ENCODE measurements around the gene SLC35G3.
"Not testable (repeated sequence)": the region's sequence is repeated elsewhere in the genome, so short reads cannot be mapped to it uniquely, and the experiment has no call there.

The SLC35G3 gene

DNA sequence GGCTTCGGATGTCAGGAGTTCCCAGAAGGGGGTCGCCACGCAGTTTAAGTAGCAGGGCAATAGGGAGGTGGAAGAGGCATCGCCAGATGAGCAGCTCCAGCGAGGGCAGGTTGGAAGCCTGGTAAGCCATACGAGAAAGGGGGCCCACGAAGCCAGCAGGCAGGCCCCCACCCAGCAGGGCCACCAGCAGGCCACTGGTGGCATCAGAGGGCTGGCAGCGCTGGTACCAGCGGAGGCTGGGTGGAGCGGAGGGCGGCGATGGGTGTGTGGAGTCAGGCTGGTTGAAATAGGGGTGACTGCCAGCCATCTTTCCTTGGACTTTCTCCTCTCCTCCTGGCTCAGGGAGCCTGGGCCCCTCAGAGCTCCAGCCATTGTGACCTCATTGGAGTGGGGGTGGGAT lies at the start of gene SLC35G3:
Gene SLC35G3, minus strand, starts transcription at position 393 of the 400 bp plus-strand sequence. Its CDS starts 86 bp downstream, at position 307.
- in situ Hi-C loops (cut with HindIII; ENCODE audit: low sequenced_read_pairs), result loop anchor here (25.0 kb wide), 1 partner anchor 318 kb away; no protein-coding TSS in a partner anchor

DNA sequence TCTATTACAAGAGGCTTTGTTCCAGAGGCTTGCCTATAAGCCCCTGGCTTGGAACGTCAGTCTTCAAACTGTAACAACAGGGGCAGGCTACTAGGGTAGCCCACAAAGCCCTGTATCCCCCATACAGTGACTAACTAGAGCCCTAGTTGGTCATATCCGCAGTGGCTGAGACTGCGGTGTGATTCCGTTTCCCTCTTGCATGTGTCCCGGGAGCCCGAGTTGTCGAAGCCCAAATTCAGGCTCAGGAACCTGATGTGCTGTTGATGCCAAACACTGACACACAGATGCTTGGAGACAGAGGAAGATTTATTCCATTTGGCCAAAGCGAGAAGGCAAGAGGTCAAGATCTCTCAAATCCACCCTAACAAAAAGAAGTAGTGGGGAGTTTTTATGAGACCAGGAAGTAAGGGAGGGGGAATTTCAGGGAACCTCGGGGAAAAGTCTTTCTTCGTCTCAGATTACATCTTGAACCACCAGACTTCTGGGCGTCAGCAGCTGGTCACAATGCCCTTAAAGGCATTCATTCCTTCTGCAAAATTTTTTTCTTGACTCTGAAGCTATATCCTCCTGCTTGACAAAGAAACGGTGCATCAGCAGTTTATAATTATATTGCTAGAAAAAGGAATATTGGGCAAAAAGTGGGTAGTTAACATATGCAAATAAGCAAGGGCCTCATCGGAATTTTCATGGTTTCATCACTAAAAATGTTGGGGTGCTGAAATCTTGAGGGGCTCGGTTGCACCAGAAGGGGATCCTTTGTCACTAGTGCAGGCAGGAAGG lies 49.6 kb upstream of the SLC35G3 start:
- in situ Hi-C loops (cut with HindIII; ENCODE audit: low sequenced_read_pairs), result no loop called here

DNA sequence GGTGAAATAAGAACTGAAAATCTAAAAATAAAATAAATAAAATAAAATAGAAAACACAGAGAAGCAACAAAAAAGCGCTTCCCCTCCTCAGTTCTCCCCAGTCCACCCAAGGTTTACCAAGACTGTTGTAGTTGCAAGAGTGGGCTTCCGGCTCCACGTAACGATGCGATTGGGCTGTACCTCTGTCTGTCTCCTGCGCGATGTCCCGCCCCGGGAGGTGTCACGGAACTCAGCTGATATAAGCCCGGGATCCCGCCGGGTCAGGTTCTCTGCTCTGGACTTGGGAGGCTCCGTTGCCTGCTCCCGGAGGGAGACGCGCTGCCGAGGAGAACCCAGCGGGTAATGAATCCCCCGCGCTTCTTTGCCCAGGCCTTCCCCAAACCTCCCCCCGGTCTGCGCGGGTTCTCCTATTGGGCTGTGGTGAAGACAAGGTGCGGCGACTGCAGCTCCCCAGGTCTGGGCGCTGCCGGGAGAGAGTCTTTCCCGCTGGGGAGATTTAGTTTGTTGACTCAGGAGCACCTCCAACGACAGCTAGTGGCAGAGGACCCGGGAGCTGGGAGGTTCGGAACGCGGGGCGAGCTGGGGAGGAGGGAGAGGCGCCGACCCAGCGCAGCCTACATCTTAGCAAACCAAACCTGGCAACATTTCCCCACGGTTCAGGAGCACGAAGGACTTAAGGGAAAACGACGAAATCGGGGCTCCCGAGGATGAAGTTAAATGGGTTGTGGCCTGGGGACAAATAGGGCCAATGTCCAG lies 48.8 kb upstream of the SLC35G3 start, which contains the start of gene SLFN5:
Gene SLFN5, plus strand, starts transcription at position 268 of the 756 bp plus-strand sequence. CDS start 15,619 bp downstream, outside the sequence.
- in situ Hi-C loops (cut with HindIII; ENCODE audit: low sequenced_read_pairs), result no loop called here

DNA sequence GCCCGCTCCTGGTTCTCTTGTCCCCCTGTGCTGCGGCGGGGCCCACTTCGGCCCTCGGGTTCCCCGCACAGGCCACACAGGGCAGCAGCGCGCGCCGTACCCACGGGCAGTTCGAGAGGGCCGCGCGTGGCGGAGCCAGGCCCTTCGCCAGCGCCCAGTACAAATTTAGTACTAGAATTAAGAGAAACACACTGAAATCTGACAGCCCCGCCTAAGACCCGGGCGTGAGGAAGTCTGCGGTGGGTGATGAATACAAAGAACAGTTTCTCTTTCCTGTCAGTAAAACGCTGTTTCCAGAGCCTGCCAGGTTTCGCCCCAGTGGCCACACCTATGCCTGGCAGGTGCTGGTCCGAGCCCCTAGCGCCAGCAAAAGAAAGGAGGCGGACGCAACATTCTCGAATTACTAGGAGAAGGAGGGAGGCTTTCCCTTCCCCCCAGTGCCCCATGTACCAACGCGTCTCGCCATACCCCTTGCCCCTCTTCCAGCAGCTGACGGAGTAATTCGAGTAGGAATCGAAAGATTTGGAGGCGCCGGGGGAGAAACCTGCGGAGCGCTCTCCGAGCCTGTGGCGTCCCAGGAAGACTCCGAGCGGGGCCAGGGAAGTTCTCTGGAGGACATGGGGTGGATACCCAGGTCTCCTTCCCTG lies 48.1 kb upstream of the SLC35G3 start:
- in situ Hi-C loops (cut with HindIII; ENCODE audit: low sequenced_read_pairs), result no loop called here

DNA sequence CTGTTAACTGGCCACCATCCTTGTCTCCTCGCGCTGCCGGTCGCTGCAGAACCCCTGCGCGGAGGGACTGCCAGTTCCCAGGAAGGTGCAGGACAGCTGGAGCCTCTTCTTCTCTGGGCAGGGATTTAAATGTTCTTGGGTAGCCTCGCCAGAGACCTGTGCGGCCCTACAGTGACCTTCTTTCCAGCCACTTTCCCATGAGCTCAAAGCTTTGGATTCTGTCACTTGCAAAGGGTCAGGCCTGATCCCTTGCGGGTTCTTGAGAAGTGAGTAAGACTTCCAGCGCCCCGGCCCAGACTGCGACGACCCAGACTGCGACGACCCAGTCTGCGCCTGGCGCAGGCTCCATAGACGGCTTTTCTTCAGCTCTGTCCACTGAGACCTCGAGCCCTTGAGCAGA lies 47.3 kb upstream of the SLC35G3 start:
- in situ Hi-C loops (cut with HindIII; ENCODE audit: low sequenced_read_pairs), result no loop called here

DNA sequence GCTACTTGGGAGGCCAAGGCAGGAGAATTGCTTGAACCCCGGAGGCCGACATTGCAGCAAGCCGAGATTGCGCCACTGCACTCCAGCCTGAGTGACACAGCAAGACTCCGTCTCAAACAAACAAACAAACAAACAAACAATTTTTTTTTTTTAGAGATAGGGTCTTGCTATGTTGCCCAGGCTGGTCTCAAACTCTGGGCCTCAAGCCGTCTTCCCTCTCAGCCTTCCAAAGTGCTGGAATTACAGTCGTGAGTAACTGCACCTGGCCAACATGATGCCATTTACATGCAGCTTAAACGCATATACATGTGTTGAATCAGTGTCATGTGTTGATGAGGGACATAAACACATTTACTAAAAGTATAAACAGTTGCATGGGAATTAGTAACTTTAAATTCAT lies 46.7 kb upstream of the SLC35G3 start:
- in situ Hi-C loops (cut with HindIII; ENCODE audit: low sequenced_read_pairs), result no loop called here

DNA sequence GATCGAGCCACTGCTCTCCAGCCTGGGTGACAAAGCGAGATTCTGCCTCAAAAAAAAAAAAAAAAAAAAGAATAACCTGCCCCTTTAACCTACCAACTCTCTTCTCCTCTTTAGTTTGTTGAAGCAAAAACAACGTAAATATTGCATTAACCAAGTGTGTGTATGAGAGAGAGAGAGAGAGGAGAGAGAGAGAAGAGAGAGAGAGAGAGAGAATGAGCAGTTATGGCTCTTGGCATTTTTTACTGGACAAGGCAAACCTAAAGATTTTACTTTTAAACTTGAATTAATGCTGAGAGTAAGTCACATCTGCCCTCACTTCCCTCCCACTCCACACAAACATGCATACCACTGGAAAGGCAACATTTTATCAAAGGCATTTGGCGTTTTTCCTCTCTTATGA lies 45.6 kb upstream of the SLC35G3 start:
- in situ Hi-C loops (cut with HindIII; ENCODE audit: low sequenced_read_pairs), result no loop called here

DNA sequence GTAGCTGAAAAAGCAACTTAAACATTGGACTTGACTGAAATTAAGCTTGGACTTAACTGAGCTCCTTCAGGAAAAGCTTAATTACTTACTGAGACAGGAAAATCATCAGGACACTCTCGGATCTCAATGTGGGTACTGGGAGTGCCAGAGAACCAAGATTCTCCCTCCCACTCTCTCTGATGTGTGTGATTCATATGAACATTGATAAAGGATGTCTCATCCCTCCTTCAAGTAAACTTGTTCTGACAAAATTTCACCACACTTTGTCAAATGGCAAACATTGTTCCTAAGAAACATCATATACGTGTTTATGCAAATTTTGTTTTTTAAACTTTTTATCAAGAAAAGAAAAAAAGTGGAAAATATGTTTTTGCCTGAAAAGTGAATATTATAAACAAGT lies 44.6 kb upstream of the SLC35G3 start:
- in situ Hi-C loops (cut with HindIII; ENCODE audit: low sequenced_read_pairs), result no loop called here

DNA sequence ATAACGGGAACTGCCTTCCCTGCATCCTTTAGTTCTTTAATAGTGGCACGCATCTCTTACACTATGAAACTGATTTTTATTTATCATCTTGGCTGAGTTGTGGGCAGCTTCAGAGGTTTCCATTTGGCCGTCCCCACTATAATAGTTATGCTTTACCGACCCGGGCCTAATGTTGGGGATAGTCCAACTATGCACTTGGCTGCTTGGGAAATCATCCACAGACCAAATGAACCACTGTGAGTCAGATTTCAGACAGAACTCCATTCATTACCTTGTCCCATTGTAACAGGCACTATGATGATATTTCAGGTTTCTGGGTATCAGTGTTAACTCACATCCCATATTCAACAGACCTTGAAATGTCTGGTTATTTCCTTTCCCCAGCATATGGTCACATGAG lies 42.6 kb upstream of the SLC35G3 start:
- in situ Hi-C loops (cut with HindIII; ENCODE audit: low sequenced_read_pairs), result no loop called here

DNA sequence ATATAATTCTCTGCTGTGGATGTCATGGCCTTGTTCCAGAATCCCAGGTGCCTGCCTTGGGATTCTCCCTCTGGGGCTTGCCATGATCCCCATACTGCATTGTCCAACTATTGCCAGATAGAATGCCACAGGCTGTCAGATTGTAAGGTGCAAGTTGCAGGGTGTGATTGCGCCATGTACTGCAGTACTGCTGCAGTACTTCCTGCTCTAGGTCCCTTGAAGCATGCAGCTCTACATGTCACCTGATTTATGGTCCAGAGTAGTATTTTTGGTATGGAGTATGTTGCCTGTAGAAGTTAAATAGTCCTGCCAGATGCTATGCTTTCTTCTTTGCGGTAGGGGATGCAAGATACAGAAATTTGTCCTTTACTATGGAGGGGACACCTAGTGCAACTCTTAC lies 41.7 kb upstream of the SLC35G3 start:
- in situ Hi-C loops (cut with HindIII; ENCODE audit: low sequenced_read_pairs), result no loop called here

DNA sequence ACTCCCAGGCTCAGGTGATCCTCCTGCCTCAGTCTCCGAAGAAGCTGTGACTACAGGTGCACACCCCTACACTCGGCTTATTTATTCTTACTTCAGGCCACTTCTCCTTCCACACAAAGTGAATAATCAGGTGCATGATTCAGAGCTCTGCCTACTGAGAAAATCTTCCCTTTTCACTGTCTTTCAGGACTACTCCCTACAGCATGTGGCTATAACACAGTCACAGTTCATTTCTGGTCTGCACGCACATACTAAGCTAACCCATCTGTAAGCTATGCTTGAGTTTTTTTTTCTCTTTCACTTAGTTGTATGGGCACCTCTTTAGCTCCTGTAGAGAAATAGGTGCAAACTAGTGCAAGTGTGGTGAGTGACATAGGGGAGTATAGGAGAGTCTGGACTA lies 41.1 kb upstream of the SLC35G3 start:
- in situ Hi-C loops (cut with HindIII; ENCODE audit: low sequenced_read_pairs), result no loop called here

DNA sequence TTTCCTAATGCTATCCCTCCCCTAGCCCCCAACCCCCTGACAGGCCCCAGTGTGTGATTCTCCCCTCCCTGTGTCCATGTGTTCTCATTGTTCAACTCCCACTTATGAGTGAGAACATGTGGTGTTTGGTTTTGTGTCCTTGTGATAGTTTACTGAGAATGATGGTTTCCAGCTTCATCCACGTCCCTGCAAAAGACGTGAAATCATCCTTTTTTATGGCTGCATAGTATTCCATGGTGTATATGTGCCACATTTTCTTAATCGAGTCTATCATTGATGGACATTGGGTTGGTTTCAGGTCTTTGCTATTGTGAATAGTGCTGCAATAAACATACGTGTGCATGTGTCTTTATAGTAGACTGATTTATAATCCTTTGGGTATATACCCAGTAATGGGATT lies 40.1 kb upstream of the SLC35G3 start:
- in situ Hi-C loops (cut with HindIII; ENCODE audit: low sequenced_read_pairs), result not testable (repeated sequence)

DNA sequence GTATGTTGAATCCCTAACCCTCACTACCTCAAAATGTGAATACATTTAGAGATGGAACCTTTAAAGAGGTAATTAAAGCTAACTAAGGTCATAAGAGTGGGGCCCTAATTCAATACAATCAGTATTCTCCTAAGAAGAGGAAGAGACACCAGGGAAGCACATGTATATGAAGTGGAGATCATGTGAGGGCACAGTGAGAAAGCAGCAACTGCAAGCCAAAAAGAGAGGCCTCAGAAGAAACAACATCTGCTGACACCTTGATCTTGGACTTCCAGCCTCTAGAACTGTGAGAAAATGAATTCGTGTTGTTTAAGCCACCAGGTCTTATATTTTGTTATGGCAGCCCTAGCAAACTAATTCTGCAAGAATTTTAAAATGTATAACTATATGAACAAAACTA lies 35.4 kb upstream of the SLC35G3 start:
- in situ Hi-C loops (cut with HindIII; ENCODE audit: low sequenced_read_pairs), result no loop called here

DNA sequence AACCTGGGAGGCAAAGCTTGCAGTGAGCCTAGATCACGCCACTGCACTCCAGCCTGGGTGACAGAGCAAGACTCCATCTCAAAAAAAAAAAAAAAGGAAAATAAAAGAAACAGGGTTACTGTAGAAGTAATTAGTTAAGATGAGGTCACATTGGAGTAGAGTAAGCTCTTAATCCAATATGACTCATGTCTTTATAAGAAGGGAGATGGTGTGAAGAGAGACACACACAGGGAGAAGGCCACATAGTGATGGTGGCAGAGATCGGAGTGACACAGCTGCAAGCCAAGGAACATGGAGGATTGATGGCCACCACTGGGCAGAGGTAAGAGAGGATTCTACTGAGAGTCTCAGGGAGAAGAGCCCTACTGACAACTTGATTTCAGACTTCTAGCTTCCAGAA lies 33.4 kb upstream of the SLC35G3 start:
- in situ Hi-C loops (cut with HindIII; ENCODE audit: low sequenced_read_pairs), result no loop called here

DNA sequence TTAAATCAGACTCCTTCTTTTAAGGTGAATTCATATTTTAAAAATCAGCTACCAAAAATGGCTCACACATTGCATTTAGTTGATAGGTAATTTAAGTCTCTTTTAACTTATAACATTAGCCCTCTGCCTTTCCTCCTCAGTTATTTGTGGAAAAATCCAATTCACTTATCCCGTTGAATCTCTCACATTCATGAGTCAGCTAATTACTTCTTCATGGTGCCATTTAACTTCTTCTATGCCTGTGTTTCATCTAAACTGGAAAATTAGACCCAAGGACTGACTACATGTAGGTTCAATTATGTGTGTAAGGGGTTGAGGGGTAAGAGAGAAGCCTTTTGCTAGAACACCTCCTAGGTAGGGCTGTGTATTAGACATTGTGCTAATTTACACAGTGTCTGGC lies 30.2 kb upstream of the SLC35G3 start:
- in situ Hi-C loops (cut with HindIII; ENCODE audit: low sequenced_read_pairs), result no loop called here

DNA sequence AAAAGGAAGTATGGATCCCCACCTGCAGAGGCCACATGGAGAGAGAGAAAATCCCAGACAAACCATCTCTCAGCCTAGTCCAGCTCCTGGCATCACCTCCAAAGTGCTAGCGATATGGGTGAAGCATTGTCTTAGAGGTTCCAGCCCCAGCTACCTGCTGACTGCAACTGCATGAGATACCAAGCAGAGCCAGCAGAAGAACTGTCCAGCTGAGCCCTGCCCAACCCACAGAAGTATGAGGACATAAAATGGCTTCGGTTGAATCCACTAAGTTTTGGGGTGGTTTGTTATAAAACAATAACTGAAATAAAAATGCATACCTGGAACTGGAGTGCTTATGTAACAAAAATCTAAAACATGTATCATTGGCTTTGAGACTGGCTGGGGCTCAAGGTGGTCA lies 28.3 kb upstream of the SLC35G3 start:
- in situ Hi-C loops (cut with HindIII; ENCODE audit: low sequenced_read_pairs), result no loop called here

DNA sequence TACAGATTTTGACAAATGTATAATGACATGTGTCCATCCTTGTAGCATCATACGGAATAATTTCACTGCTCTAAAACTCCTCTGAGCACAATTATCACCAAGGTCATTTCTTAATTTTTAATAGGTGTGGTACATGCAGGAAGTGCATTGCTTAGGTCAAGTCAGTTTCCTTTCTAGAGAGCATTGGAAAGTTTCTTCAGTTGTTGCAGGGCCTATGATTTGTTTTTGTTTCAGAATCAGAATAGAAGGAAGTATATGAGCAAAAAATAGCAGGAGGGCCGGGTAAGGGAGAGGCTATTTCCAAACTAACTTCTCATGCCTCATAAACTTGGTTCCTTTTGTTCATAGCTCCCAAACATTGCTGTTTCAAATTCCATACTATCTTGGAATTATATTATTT lies 24.7 kb upstream of the SLC35G3 start:
- in situ Hi-C loops (cut with HindIII; ENCODE audit: low sequenced_read_pairs), result no loop called here

DNA sequence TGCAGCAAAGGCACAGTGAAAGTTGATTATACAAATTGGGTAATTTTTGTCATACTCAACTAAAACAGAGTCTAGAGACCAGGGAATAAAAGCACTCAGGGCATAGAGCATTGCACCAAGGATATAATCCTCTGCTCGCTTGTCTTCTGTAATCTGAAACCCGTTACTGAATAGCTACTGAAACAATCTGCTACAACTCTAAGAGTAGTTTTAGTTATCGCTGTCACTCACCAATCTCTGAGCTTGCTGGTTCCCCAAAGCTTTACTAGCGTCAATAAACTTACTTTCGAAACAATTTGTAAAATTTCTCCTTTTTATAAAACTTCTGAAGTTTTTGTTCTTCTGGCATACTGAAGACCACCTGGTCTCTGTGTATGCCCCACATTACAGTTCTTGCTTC lies 22.9 kb upstream of the SLC35G3 start:
- in situ Hi-C loops (cut with HindIII; ENCODE audit: low sequenced_read_pairs), result no loop called here

DNA sequence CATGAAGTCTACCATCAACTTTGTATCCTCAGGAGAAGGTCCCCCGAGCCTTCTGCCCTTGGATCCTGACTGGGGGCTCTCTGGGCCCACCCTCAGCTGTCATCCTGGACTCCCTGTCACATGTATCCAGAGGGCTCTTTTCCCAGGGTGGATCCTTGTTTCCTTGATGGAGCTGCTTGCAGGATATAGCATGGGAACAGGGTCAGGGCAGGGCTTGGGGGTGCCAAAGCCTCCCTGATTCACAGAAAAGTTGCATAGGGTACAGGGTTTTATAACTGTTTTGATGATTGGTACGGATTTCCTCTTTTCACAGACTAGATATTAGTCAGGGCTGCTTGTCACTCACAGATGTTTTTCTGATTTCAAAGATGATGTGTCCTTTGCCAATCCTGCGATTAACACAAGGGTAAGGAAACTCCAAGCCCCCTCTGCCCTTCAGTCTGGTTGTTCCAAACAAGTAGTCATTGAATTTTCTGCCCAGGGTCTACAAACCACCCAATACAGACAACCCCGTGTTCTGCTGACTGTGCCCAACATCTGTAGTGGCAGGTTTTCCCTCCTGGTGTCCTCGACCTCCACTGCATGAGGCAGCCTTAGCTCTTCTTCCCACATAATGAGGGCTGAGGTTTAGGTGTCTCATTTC lies 20.6 kb upstream of the SLC35G3 start:
- in situ Hi-C loops (cut with HindIII; ENCODE audit: low sequenced_read_pairs), result no loop called here

DNA sequence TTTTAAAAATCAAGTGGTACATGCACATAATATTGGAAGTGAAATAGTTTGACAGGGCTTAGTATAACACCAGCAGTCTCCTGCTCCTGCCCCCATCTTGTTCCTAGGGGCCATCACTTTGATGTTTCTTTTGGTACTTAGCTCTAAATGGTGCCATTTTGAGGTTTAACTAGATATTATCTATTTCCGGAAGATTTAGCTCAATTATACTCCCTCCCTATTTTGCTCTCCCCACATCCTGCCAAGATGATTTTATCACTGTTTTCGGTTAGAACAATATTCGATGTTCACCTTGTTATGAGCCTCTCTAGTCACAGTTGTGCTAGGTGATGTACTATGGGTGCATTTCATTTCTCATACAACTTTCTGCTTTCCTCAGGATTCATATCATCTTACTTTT lies 20.0 kb upstream of the SLC35G3 start:
- in situ Hi-C loops (cut with HindIII; ENCODE audit: low sequenced_read_pairs), result no loop called here

DNA sequence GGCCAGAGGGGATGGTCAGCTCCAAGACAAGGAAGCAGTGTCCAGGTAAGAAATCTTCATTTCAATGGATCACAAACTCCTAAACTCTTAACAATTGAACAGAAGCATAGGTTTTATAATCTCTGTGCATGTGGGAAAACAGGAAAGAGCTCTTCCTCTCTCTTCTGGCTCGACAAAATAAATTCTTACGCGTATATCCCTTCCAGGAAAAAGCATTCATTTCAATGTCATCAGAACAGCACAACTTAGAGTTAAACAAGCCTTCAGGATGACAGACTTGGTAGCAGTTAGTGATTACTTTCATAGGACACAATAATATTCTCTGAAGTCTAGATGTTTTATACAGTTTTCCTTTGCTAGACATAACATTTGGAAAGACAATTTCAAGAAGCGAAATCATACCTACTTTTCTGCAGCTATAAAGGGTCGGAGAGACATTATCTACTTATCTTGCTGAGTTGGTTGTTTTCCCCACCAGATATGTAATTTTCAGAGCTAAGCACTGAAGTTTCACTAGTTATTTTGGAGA lies 19.3 kb upstream of the SLC35G3 start:
- in situ Hi-C loops (cut with HindIII; ENCODE audit: low sequenced_read_pairs), result no loop called here
